A673 (cell line): ENCODE data around the gene EMP1.

ENCODE experiments used
- EZH2 ChIP-seq: fragments of 200-600 bp; sonication (generic); IDR thresholded peaks from 2 replicates; pipeline ENCODE4 v1.6.1; 2017; ENCODE audit warnings: borderline replicate concordance, low read depth, mild to moderate bottlenecking, mixed read lengths, antibody characterized with exemption, low read length; ENCODE audit not compliant: poor library complexity, severe bottlenecking
- TF ChIP-seq, protein P1 (sequence below): fragments of 300-800, 200-600 bp; sonication (generic); conservative IDR thresholded peaks from 2 replicates; pipeline ENCODE4 v1.5.1; 2017; ENCODE audit warnings: low read depth, mild to moderate bottlenecking, antibody characterized with exemption, low read length, moderate library complexity, mixed read lengths

DNA sequence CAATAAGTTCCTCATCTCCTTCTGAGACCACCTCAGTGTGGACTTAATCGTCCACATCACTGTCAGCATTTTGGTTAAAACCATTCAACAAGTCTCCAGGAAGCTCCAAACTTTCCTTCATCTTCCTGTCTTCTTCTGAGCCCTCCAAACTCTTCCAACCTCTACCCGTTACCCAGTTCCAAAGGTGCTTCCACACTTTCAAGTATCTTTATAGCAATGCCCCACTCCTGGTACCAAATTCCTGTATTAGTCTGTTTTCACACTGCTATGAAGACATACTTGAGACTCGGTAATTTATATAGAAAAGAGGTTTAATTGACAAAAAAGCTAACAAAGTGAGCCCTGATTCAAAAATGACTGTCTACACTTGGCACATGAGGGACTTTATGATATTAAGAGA, 22.8 kb downstream of the EMP1 start:
- TF ChIP-seq, protein P1, sequence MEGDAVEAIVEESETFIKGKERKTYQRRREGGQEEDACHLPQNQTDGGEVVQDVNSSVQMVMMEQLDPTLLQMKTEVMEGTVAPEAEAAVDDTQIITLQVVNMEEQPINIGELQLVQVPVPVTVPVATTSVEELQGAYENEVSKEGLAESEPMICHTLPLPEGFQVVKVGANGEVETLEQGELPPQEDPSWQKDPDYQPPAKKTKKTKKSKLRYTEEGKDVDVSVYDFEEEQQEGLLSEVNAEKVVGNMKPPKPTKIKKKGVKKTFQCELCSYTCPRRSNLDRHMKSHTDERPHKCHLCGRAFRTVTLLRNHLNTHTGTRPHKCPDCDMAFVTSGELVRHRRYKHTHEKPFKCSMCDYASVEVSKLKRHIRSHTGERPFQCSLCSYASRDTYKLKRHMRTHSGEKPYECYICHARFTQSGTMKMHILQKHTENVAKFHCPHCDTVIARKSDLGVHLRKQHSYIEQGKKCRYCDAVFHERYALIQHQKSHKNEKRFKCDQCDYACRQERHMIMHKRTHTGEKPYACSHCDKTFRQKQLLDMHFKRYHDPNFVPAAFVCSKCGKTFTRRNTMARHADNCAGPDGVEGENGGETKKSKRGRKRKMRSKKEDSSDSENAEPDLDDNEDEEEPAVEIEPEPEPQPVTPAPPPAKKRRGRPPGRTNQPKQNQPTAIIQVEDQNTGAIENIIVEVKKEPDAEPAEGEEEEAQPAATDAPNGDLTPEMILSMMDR = no peak
- TF ChIP-seq EZH2 = no peak
